H1 (cell line): ENCODE data around the gene MAPK4. TPM values are rescaled to one million over a fixed set of nuclear protein-coding genes. Genes with fewer than 3 reads are reported as not detected.

ENCODE experiments used
- RFX5 ChIP-seq: IDR thresholded peaks from 2 replicates; pipeline ENCODE4 v1.6.1; 2011; ENCODE audit warnings: low read depth, low read length, improper control_type of control experiment, borderline replicate concordance
- polyA plus RNA-seq, 7 experiments: library from polyadenylated mRNA; depleted of rRNA in 3 of 7; stranded (reverse) in 5 of 7; unstranded in 2 of 7; fragments of >200 nt in 5 of 7; fragments of 200-250 nt in 2 of 7; gene quantifications; 1 replicate in 5 of 7; 2 replicates in 1 of 7; 4 replicates in 1 of 7; pipeline versions ENCODE4 v1.2.1 to v1.2.3, GENCODE V29; 2011 to 2013; ENCODE audit warnings: missing spikeins in 2 of 7, mixed read lengths in 2 of 7
- total RNA-seq: library from RNA; stranded (reverse); fragmentation: NEBNext Ultra II Directional; extraction: Animal tissue kit (Norgen Biotek cat#: 25700); gene quantifications from 2 replicates; pipeline ENCODE4 v1.2.1, GENCODE V29; 2021

Gene MAPK4
- total and polyA plus RNA-seq, 2 of the 8 experiments (the other 6 are each of a cell fraction or from before 2014, with no cell fraction given): 3.2 to 3.7 TPM

GRCh38 chr18:50611529-50611941 lies 51.6 kb downstream of the MAPK4 start (continued):
- no peak for TF ChIP-seq RFX5
